HCT116 (cell line): ENCODE measurements around the gene HOXD11. TPM values are rescaled to one million over a fixed set of nuclear protein-coding genes. Genes with fewer than 3 reads are reported as not detected.

Experiments used
- ATAC-seq: fragments of 200-7000 bp; cut with Tn5 transposase; 2 replicates; pipeline ENCODE4 v1.9.1; 2020; ENCODE audit warnings: mild to moderate bottlenecking, moderate library complexity
- BruUV-seq: library from RNA; stranded (reverse); fragments of 400-500 nt; replicated peaks from 2 replicates; lab custom pipeline; 2021; lab: Mats Ljungman, UMichigan
- CTCF ChIA-PET: fragments of 300-600 bp; sonication (Branson Sonifier 250); formaldehyde crosslinking; loops from one replicate; lab custom pipeline; 2021; ENCODE audit warnings: antibody characterized with exemption; lab: Charles Lee
- POLR2A ChIA-PET: fragments of 300-600, 350-600 bp; sonication (Branson Sonifier 250); formaldehyde crosslinking; loops from one replicate; lab custom pipeline; 2021; ENCODE audit warnings: antibody characterized with exemption; lab: Charles Lee
- RAD21 ChIA-PET, 2 experiments: fragments of 300-600 bp; sonication (Branson Sonifier 250); formaldehyde crosslinking; loops; one replicate each; lab custom pipeline; 2023; ENCODE audit warnings: low total read pairs in 2 of 2; ENCODE audit not compliant: uncharacterized antibody in 2 of 2, unreplicated experiment in 2 of 2, low non-redundant PET in 1 of 2; lab: Charles Lee
- DNase-seq: peaks from one replicate; pipeline ENCODE4 v3.0.0-alpha.2; 2010; ENCODE audit warnings: low read depth, low spot score
- H2AFZ ChIP-seq: fragments of 200-600 bp; shearing (Covaris generic), sonication (generic); 2 replicates; pipeline ENCODE4 v1.6.1; 2017; ENCODE audit warnings: low read depth, mixed run types, mixed read lengths, antibody characterized with exemption, low read length; ENCODE audit not compliant: poor library complexity, severe bottlenecking
- H3K27ac ChIP-seq: 2 replicates; pipeline ENCODE4 v1.5.1; 2012; ENCODE audit warnings: low read depth, low read length
- H3K27me3 ChIP-seq: fragments of 200-600 bp; sonication (generic); 2 replicates; pipeline ENCODE4 v1.6.1; 2016; ENCODE audit warnings: mixed run types, low read length, mixed read lengths; ENCODE audit not compliant: insufficient read depth
- H3K36me3 ChIP-seq, 2 experiments: fragments of 200-500 bp in 1 of 2; fragments of 200-600 bp in 1 of 2; sonication (Bioruptor generic) in 1 of 2; sonication (generic) in 1 of 2; 2 replicates each; pipeline versions ENCODE4 v1.5.1 to v1.6.1; 2014 to 2016; ENCODE audit warnings: low read length in 2 of 2, inconsistent platforms in 1 of 2, mixed read lengths in 1 of 2, mixed run types in 1 of 2; ENCODE audit not compliant: insufficient read depth in 2 of 2, control insufficient read depth in 1 of 2
- H3K4me1 ChIP-seq, 2 experiments: fragments of 200-600 bp in 1 of 2; sonication (generic) in 1 of 2; 2 replicates each; pipeline versions ENCODE4 v1.5.1 to v1.6.1; 2012 to 2017; ENCODE audit warnings: low read length in 2 of 2, inconsistent platforms in 1 of 2, mild to moderate bottlenecking in 1 of 2, mixed read lengths in 1 of 2, mixed run types in 1 of 2, moderate library complexity in 1 of 2; ENCODE audit not compliant: insufficient read depth in 2 of 2, control insufficient read depth in 1 of 2
- H3K4me2 ChIP-seq: fragments of 200-600 bp; sonication (generic); 2 replicates; pipeline ENCODE4 v1.6.1; 2017; ENCODE audit warnings: mixed run types, low read length, mixed read lengths
- H3K4me3 ChIP-seq, 2 experiments: fragments of 200-600 bp in 1 of 2; sonication (generic) in 1 of 2; replicated peaks in 1 of 2; 2 replicates each; pipeline ENCODE4 v1.5.1; 2011 to 2016; ENCODE audit warnings: low read length in 2 of 2, control low read depth in 1 of 2, low read depth in 1 of 2, mild to moderate bottlenecking in 1 of 2, mixed read lengths in 1 of 2, mixed run types in 1 of 2
- H3K79me2 ChIP-seq: fragments of 200-600 bp; sonication (generic); 2 replicates; pipeline ENCODE4 v1.6.1; 2017; ENCODE audit warnings: mild to moderate bottlenecking, mixed run types, low read length, moderate library complexity, mixed read lengths; ENCODE audit not compliant: insufficient read depth
- H3K9ac ChIP-seq: fragments of 200-600 bp; sonication (generic); 2 replicates; pipeline ENCODE4 v1.6.1; 2016; ENCODE audit warnings: low read length, mixed read lengths
- H3K9me2 ChIP-seq: fragments of 200-600 bp; sonication (generic), shearing (Covaris generic); 2 replicates; pipeline ENCODE4 v1.6.1; 2017; ENCODE audit warnings: mixed run types, mild to moderate bottlenecking, moderate library complexity; ENCODE audit not compliant: insufficient read depth
- H3K9me3 ChIP-seq, 2 experiments: fragments of 200-500 bp in 1 of 2; fragments of 200-600 bp in 1 of 2; sonication (Bioruptor generic) in 1 of 2; sonication (generic) in 1 of 2; 2 replicates each; pipeline ENCODE4 v1.6.1; 2014 to 2017; ENCODE audit warnings: low read length in 2 of 2, mixed read lengths in 2 of 2, inconsistent platforms in 1 of 2, low read depth in 1 of 2, mild to moderate bottlenecking in 1 of 2, mixed run types in 1 of 2, moderate library complexity in 1 of 2; ENCODE audit not compliant: control insufficient read depth in 1 of 2, insufficient read depth in 1 of 2
- H4K20me1 ChIP-seq: fragments of 200-600 bp; sonication (generic), shearing (Covaris generic); 2 replicates; pipeline ENCODE4 v1.6.1; 2017; ENCODE audit warnings: mixed run types, mild to moderate bottlenecking, moderate library complexity; ENCODE audit not compliant: insufficient read depth
- CBX3 ChIP-seq: IDR thresholded peaks from 2 replicates; pipeline ENCODE4 v1.6.1; 2012; ENCODE audit warnings: low read depth
- JUND ChIP-seq: IDR thresholded peaks from 2 replicates; pipeline ENCODE4 v1.6.1; 2012
- MAX ChIP-seq: IDR thresholded peaks from 2 replicates; pipeline ENCODE4 v1.6.1; 2012
- POLR2AphosphoS5 ChIP-seq: IDR thresholded peaks from 2 replicates; pipeline ENCODE4 v1.6.1; 2011; ENCODE audit warnings: mild to moderate bottlenecking, low read depth, low read length, moderate library complexity
- RAD21 ChIP-seq: IDR thresholded peaks from 2 replicates; pipeline ENCODE4 v1.6.1; 2012; ENCODE audit warnings: low read depth, mild to moderate bottlenecking
- SIN3A ChIP-seq: IDR thresholded peaks from 2 replicates; pipeline ENCODE4 v1.6.1; 2012; ENCODE audit warnings: low read depth
- TCF7L2 ChIP-seq: IDR thresholded peaks from 2 replicates; pipeline ENCODE4 v1.7.0; 2011; ENCODE audit warnings: borderline replicate concordance, inconsistent platforms; ENCODE audit not compliant: insufficient read depth, insufficient read length; ENCODE audit errors: extremely low read depth
- intact Hi-C: fragments of 100-400 bp; cut with micrococcal nuclease; formaldehyde crosslinking; loops from 2 replicates; pipeline ENCODE4 v1.10.0; 2022
- total RNA-seq: library from RNA; stranded (reverse); gene quantifications from one replicate; pipeline ENCODE4 v1.2.1, GENCODE V29; 2021; ENCODE audit not compliant: unreplicated experiment

Gene HOXD11
- total RNA-seq, 1 experiment from 2014 or later: not detected

GRCh38 chr2:176146645-176147044, 39.6 kb downstream of the HOXD11 start:
- CTCF ChIA-PET: no interaction called here
- intact Hi-C loops: no loop called here
- Histone ChIP-seq H3K9ac (no peak overlapping the region), H3K4me3 (no peak overlapping the region), H3K36me3 (no peaks in the 10 kb centered on the region), H3K4me2 (no peak overlapping the region), H2AFZ (no peak overlapping the region), H3K9me2 (no peaks in the 10 kb centered on the region), H3K79me2 (no peaks in the 10 kb centered on the region), H3K27ac (no peak overlapping the region)
- no peak for ATAC-seq
- no peak for DNase-seq
- no TSS peak for BruUV-seq
- RAD21 ChIA-PET: no interaction called here
- no peak for TF ChIP-seq POLR2AphosphoS5
- TF ChIP-seq RAD21: no peak
- TF ChIP-seq MAX: no peak
- no peak for TF ChIP-seq SIN3A
- TF ChIP-seq, all 23 proteins: peak for 0
- POLR2A ChIA-PET: no interaction called here
- Histone ChIP-seq H3K9me3 (no peaks in the 10 kb centered on the region), H4K20me1 (no peaks in the 10 kb centered on the region), H3K4me1 (no peaks in the 10 kb centered on the region), H3K27me3 (no peaks in the 10 kb centered on the region)

GRCh38 chr2:176147210-176147799, 40.2 kb downstream of the HOXD11 start:
- Histone ChIP-seq H4K20me1 (no peaks in the 10 kb centered on the region), H3K4me2 (no peak overlapping the region), H2AFZ (no peak overlapping the region), H3K9me3 (no peaks in the 10 kb centered on the region), H3K27ac (no peak overlapping the region), H3K9me2 (no peaks in the 10 kb centered on the region), H3K36me3 (no peaks in the 10 kb centered on the region), H3K4me3 (no peak overlapping the region), H3K27me3 (no peaks in the 10 kb centered on the region), H3K9ac (no peak overlapping the region), H3K79me2 (no peaks in the 10 kb centered on the region), H3K4me1 (no peaks in the 10 kb centered on the region)
- POLR2A ChIA-PET: no interaction called here
- intact Hi-C loops: no loop called here
- TF ChIP-seq JUND (no peak), CBX3 (no peak), TCF7L2 (no peak)
- no TSS peak for BruUV-seq
- DNase-seq (no peak), ATAC-seq (no peak)
- RAD21 ChIA-PET: no interaction called here
- CTCF ChIA-PET: no interaction called here
